OCI-LY1 (cell line): ENCODE measurements around the gene KIFC3.
A peak's percentile ranks its signal among the peaks of the same experiment; 100 is the strongest.

Experiments used
- H2AFZ ChIP-seq: fragments of 200-600 bp; sonication (generic), shearing (Covaris generic); 2 replicates; pipeline ENCODE4 v1.6.0; 2014; ENCODE audit warnings: antibody characterized with exemption, mild to moderate bottlenecking, low read length
- H3F3A ChIP-seq: fragments of 200-600 bp; sonication (generic), shearing (Covaris generic); 2 replicates; pipeline ENCODE4 v1.6.0; 2014; ENCODE audit warnings: mild to moderate bottlenecking, antibody characterized with exemption, low read length, moderate library complexity; ENCODE audit not compliant: insufficient read depth
- H3K27ac ChIP-seq: fragments of 200-600 bp; sonication (generic); 2 replicates; pipeline ENCODE4 v1.5.1; 2014; ENCODE audit warnings: low read length, mixed run types, mild to moderate bottlenecking, low read depth; ENCODE audit not compliant: poor library complexity, severe bottlenecking
- H3K27me3 ChIP-seq: fragments of 200-600 bp; sonication (generic); 2 replicates; pipeline ENCODE4 v1.6.0; 2014; ENCODE audit warnings: antibody characterized with exemption, mild to moderate bottlenecking, low read length, moderate library complexity; ENCODE audit not compliant: insufficient read depth
- H3K36me3 ChIP-seq: fragments of 200-600 bp; sonication (generic); 2 replicates; pipeline ENCODE4 v1.6.1; 2014; ENCODE audit warnings: mild to moderate bottlenecking, antibody characterized with exemption, low read length, moderate library complexity, mixed read lengths; ENCODE audit not compliant: insufficient read depth
- H3K4me1 ChIP-seq: fragments of 200-600 bp; sonication (generic); 2 replicates; pipeline ENCODE4 v1.5.1; 2014; ENCODE audit warnings: mild to moderate bottlenecking, low read length, moderate library complexity; ENCODE audit not compliant: insufficient read depth, severe bottlenecking
- H3K4me2 ChIP-seq: fragments of 200-600 bp; sonication (generic), shearing (Covaris generic); 2 replicates; pipeline ENCODE4 v1.6.1; 2014; ENCODE audit warnings: low read length
- H3K4me3 ChIP-seq: fragments of 200-600 bp; sonication (generic); 2 replicates; pipeline ENCODE4 v1.5.1; 2014; ENCODE audit warnings: low read length, low read depth, mild to moderate bottlenecking, mixed read lengths; ENCODE audit not compliant: poor library complexity, severe bottlenecking
- H3K79me2 ChIP-seq: fragments of 200-600 bp; shearing (Covaris generic); 2 replicates; pipeline ENCODE4 v1.6.1; 2016; ENCODE audit warnings: mixed run types, low read length, mixed read lengths; ENCODE audit not compliant: insufficient read depth
- H3K9ac ChIP-seq: fragments of 200-600 bp; sonication (generic), shearing (Covaris generic); 2 replicates; pipeline ENCODE4 v1.6.1; 2014; ENCODE audit warnings: mild to moderate bottlenecking, low read length, mixed read lengths
- H3K9me2 ChIP-seq: fragments of 200-600 bp; sonication (generic), shearing (Covaris generic); 2 replicates; pipeline ENCODE4 v1.6.1; 2014; ENCODE audit warnings: low read depth, mild to moderate bottlenecking, low read length, mixed read lengths
- H3K9me3 ChIP-seq: fragments of 200-600 bp; shearing (Covaris generic); 2 replicates; pipeline ENCODE4 v1.6.1; 2014; ENCODE audit warnings: low read length, mixed read lengths
- H4K20me1 ChIP-seq: fragments of 200-600 bp; sonication (generic), shearing (Covaris generic); 2 replicates; pipeline ENCODE4 v1.6.0; 2016; ENCODE audit warnings: mild to moderate bottlenecking, low read length; ENCODE audit not compliant: insufficient read depth
- CTCF ChIP-seq: fragments of 200-600 bp; sonication (generic), shearing (Covaris generic); IDR thresholded peaks from 2 replicates; pipeline ENCODE4 v1.5.1; 2017; ENCODE audit warnings: mild to moderate bottlenecking, antibody characterized with exemption, low read length, moderate library complexity, mixed read lengths
- EZH2 ChIP-seq: fragments of 200-600 bp; sonication (generic), shearing (Covaris generic); IDR thresholded peaks from 2 replicates; pipeline ENCODE4 v1.8.0; 2017; ENCODE audit warnings: borderline replicate concordance, mixed run types, mild to moderate bottlenecking, antibody characterized with exemption, low read length, moderate library complexity, mixed read lengths

The KIFC3 gene

GRCh38 chr16:57736419-57737351 is 65.6 kb downstream of the KIFC3 start:
- Histone ChIP-seq H3K27ac (no peak overlapping the region), H3F3A (no peaks in the 10 kb centered on the region)
- TF ChIP-seq EZH2 (no peak), CTCF (peak; percentile 15; the same call in 1 of the 2 replicates)

GRCh38 chr16:57735755-57736418 is 66.4 kb downstream of the KIFC3 start, which contains the start of gene KATNB1:
TSS of gene KATNB1 (plus strand) at chr16:57735770. CDS start at chr16:57737244, 1,474 bp downstream.
- Histone ChIP-seq H3K4me1 (peaks cover 20% of the 10 kb centered on the region), H3K79me2 (no peaks in the 10 kb centered on the region), H3F3A (no peaks in the 10 kb centered on the region), H3K9me3 (peaks cover 12% of the 10 kb centered on the region; the same call in 1 of the 2 replicates), H3K27me3 (no peaks in the 10 kb centered on the region), H3K36me3 (no peaks in the 10 kb centered on the region; the same call in 1 of the 2 replicates), H2AFZ (no peak within 1 kb of the TSS), H3K9me2 (no peaks in the 10 kb centered on the region), H3K9ac (peak within 1 kb of the TSS; percentile 97), H3K27ac (peak within 1 kb of the TSS; percentile 61), H4K20me1 (no peaks in the 10 kb centered on the region), H3K4me2 (peak within 1 kb of the TSS; percentile 98), H3K4me3 (peak within 1 kb of the TSS; percentile 91)
- TF ChIP-seq CTCF (no peak), EZH2 (no peak)

More at GRCh38 chr16:57736419-57737351, 65.6 kb downstream of the KIFC3 start:
- no peaks in the 10 kb centered on the region for H3K9me2 ChIP-seq
- H3K36me3 ChIP-seq, result no peaks in the 10 kb centered on the region; the same call in 1 of the 2 replicates
- peaks cover 12% of the 10 kb centered on the region; the same call in 1 of the 2 replicates for H3K9me3 ChIP-seq
- H3K4me1 ChIP-seq, result peaks cover 20% of the 10 kb centered on the region
- peak overlapping the region; percentile 71 for H3K9ac ChIP-seq
- no peaks in the 10 kb centered on the region for H4K20me1 ChIP-seq
- H2AFZ ChIP-seq, result no peak overlapping the region
- peak overlapping the region; percentile 72 for H3K4me2 ChIP-seq
- peak overlapping the region; percentile 80 for H3K4me3 ChIP-seq
- H3K27me3 ChIP-seq, result no peaks in the 10 kb centered on the region
- no peaks in the 10 kb centered on the region for H3K79me2 ChIP-seq

- Histone ChIP-seq H4K20me1 (no peaks in the 10 kb centered on the region), H3K79me2 (no peaks in the 10 kb centered on the region), H3K36me3 (no peaks in the 10 kb centered on the region; the same call in 1 of the 2 replicates), H3K4me2 (peak overlapping the region; percentile 98), H3K4me1 (peaks cover 20% of the 10 kb centered on the region), H2AFZ (no peak overlapping the region), H3K4me3 (peak overlapping the region; percentile 91), H3K27ac (peak overlapping the region; percentile 61), H3K9ac (peak overlapping the region; percentile 97), H3K9me2 (no peaks in the 10 kb centered on the region), H3F3A (no peaks in the 10 kb centered on the region), H3K9me3 (peaks cover 12% of the 10 kb centered on the region; the same call in 1 of the 2 replicates), H3K27me3 (no peaks in the 10 kb centered on the region)
- no peak for TF ChIP-seq CTCF
- TF ChIP-seq EZH2, result no peak
Measured at GRCh38 chr16:57734925-57735754, 67.2 kb downstream of the KIFC3 start.
